C4-2B (cell line): ENCODE data around the gene CWC25.

Experiments used
- CTCF ChIP-seq: fragments of 450-650 bp; conservative IDR thresholded peaks from 2 replicates; pipeline ENCODE4 v1.5.1; 2017; ENCODE audit warnings: mild to moderate bottlenecking
- ZFX ChIP-seq: fragments of 450-650 bp; IDR thresholded peaks from 2 replicates; pipeline ENCODE4 v1.6.1; 2017

GRCh38 chr17:38799501-38800236, 25.5 kb downstream of the CWC25 start, which contains the start of gene PIP4K2B:
- TF ChIP-seq CTCF (no peak), ZFX (no peak)
